AG09319 (cell line): ENCODE data around the gene KIF17.

Source experiments
- DNase-seq: peaks from one replicate; pipeline ENCODE4 v3.0.0-alpha.2; 2010; ENCODE audit warnings: low read depth; ENCODE audit errors: extremely low read depth
- TF ChIP-seq, protein P1 (sequence below): IDR thresholded peaks from 2 replicates; pipeline ENCODE4 v1.5.1; 2011; ENCODE audit warnings: low read depth, mild to moderate bottlenecking, inconsistent platforms, low read length, moderate library complexity

KIF17 gene

DNA sequence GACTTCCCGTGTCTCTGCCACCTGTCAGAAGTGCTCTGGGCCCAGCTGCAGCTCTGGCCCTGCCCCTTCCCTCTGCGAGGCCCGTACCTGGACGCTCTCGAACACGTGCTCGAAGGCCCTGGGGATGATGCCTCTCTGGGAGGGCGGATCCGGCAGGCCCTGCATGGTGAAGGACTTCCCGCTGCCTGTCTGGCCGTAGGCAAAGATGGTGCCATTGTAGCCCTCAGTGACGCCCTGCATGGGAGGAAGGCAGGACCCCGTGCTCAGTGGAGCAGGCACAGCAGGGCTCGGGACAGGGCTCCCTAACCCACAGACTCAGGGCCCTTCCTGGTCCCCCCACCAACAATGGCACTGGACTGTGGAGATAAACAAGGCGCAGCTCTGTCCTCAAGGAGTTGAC is 2.4 kb downstream of the KIF17 start:
- DNase-seq, result no peak
- TF ChIP-seq, protein P1, sequence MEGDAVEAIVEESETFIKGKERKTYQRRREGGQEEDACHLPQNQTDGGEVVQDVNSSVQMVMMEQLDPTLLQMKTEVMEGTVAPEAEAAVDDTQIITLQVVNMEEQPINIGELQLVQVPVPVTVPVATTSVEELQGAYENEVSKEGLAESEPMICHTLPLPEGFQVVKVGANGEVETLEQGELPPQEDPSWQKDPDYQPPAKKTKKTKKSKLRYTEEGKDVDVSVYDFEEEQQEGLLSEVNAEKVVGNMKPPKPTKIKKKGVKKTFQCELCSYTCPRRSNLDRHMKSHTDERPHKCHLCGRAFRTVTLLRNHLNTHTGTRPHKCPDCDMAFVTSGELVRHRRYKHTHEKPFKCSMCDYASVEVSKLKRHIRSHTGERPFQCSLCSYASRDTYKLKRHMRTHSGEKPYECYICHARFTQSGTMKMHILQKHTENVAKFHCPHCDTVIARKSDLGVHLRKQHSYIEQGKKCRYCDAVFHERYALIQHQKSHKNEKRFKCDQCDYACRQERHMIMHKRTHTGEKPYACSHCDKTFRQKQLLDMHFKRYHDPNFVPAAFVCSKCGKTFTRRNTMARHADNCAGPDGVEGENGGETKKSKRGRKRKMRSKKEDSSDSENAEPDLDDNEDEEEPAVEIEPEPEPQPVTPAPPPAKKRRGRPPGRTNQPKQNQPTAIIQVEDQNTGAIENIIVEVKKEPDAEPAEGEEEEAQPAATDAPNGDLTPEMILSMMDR, result no peak

DNA sequence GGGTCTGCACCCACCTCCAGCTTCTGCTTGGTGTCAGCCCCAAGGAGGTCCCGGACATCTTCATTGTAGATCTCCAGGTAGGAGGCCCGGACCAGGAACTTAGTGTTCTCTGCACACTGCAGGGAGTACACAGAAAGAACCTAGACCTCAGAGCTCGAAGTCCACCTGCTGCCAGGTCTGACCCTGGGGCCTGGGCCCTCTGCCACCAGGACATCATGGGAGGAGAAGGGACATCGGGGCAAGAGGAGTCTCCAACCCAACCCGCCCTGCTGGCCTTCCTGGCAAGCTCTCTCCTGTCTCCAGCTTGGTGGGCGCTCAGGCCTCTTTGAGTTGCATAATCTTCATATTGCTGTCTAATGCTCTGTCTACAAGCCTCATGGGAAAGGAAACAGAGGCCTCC is 4.4 kb downstream of the KIF17 start:
- TF ChIP-seq, protein P1, result no peak
- no peak for DNase-seq

DNA sequence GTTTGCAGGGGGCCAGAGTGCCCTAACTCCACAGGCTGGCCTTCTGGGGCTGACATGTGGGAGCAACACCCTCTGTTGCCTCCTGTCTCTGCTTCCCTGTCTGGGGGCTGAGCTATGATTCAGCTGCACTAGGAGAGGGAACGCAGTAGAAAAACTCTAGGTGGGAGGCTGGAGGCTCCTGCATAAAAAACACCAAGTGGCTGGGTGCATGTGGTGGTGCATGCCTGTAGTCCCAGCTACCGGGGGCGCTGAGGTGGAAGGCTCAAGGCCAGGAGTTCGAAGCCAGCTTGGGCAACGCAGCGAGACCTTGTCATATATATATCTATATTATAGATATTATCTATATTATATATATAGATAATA is 5.6 kb downstream of the KIF17 start:
- TF ChIP-seq, protein P1, result no peak
- DNase-seq, result no peak

DNA sequence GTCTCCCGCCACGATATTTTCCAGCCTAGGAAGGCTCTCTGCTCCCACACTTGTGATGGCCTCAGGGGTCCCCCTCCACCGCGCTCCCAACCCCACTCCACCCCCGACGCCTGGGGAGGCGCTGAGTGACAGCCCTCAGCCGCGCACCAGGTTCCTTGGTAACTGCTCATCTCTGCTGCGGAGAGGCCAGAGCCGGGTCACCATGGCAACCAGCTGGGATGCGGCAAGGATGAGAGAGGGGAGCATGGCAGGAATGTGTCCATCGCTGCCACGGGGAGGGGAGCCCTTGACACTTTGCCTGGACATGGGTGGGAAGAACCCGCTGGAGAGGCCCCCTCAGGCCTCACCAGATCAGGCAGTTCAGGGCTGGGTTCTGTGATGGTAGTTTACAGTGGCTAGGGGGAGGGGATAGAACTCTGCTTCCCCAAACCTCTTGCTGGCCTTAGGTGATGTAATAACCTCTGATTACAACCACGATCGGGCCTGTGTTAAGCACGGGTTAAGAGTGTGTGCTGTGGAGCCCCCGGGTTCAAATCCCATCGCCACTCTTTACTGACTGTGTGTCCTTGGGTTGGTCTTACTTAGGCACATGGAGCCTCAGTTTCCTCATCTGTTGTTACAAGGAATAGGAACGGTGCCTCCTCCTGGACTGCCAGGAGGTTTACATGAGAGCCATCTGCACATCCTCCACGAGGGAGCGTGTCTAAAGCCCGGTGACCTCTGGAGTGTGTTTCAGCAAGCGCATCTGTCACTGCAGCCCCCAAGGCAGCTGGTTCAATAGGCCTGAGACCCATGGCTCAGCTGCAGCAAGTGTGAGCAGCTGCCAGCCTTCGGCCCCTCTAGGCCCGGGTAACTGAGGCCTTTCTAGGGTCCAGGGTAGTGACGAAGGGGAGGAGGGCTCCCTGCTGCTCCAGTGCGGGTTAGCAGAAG is 6.3 kb downstream of the KIF17 start:
- DNase-seq, result no peak
- TF ChIP-seq, protein P1, result no peak

DNA sequence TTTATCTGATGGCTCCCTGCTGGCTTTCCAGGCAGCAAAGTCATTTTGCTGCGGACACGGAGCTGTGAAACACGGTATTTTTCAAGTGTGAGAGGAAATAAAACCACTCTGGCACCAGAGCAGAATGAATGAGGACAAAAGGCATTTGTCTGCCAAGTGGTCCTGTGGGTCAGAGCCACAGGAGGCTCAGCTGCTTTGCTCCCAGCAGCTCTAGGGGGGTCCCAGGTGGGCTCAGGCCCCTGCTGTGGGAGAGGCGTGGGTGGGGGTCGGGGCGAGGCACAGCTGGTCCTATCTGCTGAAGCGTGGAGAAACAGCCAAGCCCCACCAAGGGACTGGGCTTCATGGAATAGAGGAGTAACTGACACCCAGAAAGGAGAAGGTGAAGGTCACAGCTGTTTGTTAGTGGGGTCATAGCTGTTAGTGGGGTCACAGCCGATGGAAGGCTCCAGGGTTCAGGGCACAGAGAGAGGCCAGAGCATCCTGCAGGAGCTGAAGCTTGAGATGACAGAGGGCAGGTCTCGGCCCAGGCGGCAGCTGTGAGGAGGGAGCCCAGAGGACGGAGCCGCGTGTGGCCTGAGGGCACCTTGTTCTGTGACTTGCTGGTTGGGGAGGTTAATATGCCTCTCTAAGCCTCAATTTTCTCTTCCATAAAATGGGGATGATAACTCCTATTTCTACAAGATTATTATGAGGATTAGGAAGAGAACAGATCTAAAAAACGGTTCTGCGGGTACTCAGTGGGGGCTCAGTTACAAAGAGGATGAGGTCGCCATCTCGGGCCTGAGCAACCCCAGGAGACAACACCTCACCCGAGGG is 7.1 kb downstream of the KIF17 start:
- no peak for DNase-seq
- TF ChIP-seq, protein P1, result no peak

DNA sequence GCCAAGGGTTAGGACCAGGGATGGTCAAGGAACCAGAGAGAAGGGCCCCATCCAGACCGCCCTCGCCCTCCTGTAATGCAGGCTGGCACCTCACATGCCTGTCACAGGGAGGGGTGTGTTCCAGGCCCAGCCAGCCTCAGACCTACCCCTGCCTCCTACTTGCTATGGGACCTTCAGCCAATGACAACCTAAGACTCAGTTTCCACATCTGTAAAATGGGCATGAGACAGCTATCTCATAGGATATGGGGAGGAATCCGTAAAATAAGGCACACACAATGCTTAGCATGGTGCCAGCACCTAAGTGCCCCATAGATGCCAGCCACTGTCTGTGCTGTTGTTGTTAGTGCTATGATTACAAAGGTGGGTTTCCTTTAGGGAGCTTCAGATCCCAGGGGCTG is 7.9 kb downstream of the KIF17 start:
- DNase-seq, result no peak
- TF ChIP-seq, protein P1, result no peak

DNA sequence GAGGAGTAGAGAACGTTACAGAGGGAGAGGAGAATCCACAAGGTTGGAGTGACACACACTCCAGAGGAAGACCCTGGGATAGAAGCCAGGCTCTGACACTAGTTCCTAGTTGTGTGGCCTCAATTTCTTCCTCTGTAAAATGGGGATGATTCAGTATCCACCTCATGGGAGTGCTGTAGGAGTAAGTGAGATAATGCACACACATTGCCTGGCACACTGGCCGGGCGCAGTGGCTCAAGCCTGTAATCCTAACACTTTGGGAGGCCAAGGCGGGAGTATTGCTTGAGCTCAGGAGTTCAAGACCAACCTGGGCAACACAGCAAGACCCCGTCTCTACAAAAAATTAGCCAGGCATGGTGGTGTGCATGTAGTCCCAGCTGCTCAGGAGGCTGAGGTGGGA is 8.9 kb downstream of the KIF17 start:
- TF ChIP-seq, protein P1, result no peak

More for the DNA sequence above, 8.9 kb downstream of the KIF17 start:
- DNase-seq, result no peak
